ENCODE data around the gene DCHS1.

DCHS1 gene

GRCh38 chr11:6625832-6626420, 29.7 kb downstream of the DCHS1 start:
- DNase-seq = no peak

GRCh38 chr11:6625156-6625831, 30.3 kb downstream of the DCHS1 start:
- DNase-seq = no peak

- DNase-seq = no peak
These were observed 31.9 kb downstream of the DCHS1 start for GRCh38 chr11:6623391-6624363.

- DNase-seq = no peak
These were observed 33.1 kb downstream of the DCHS1 start for GRCh38 chr11:6622261-6623171.

GRCh38 chr11:6621711-6622211, 33.8 kb downstream of the DCHS1 start:
- DNase-seq = no peak

GRCh38 chr11:6620636-6621035, 35.0 kb downstream of the DCHS1 start:
- no peak for DNase-seq

GRCh38 chr11:6619004-6619745, 36.4 kb downstream of the DCHS1 start, which contains the start of gene TPP1:
TPP1 (minus strand) TSS chr11:6619422; CDS start chr11:6619400, 22 bp downstream.
- DNase-seq = peak; percentile 89 to 92

- peak; percentile 51 to 62 for DNase-seq
These were observed 37.2 kb downstream of the DCHS1 start for GRCh38 chr11:6618117-6619003.

GRCh38 chr11:6617315-6617781, 38.3 kb downstream of the DCHS1 start:
- no peak for DNase-seq

GRCh38 chr11:6616596-6617250, 38.9 kb downstream of the DCHS1 start:
- DNase-seq = no peak

- DNase-seq = no peak
These were observed 39.6 kb downstream of the DCHS1 start for GRCh38 chr11:6615882-6616585.

- no peak for DNase-seq
These were observed 40.6 kb downstream of the DCHS1 start for GRCh38 chr11:6615046-6615445.

- no peak for DNase-seq
These were observed 41.2 kb downstream of the DCHS1 start for GRCh38 chr11:6614446-6614845.

GRCh38 chr11:6613496-6613895, 42.1 kb downstream of the DCHS1 start:
- no peak for DNase-seq

GRCh38 chr11:6612213-6613041, 43.2 kb downstream of the DCHS1 start, which contains the start of gene TAF10:
TAF10 (minus strand) TSS chr11:6612216; CDS start chr11:6612189, 27 bp downstream.
- DNase-seq = peak; percentile 94 to 96

GRCh38 chr11:6611963-6612212, 43.7 kb downstream of the DCHS1 start:
- DNase-seq = no peak

- DNase-seq = peak; percentile 34 to 35
These were observed 44.3 kb downstream of the DCHS1 start for GRCh38 chr11:6611092-6611962.
